ENCODE data around the gene C6orf163.
A peak's percentile ranks its signal among the peaks of the same experiment; 100 is the strongest.
"Not testable (repeated sequence)": the region's sequence is repeated elsewhere in the genome, so short reads cannot be mapped to it uniquely, and the experiment has no call there.

C6orf163 gene

GRCh38 chr6:87344731-87345130, at the start of gene C6orf163:
C6orf163 (plus strand) TSS chr6:87344813; CDS start chr6:87345100, 287 bp downstream.
- no peak for DNase-seq
- in situ Hi-C loops (cut with MboI; ENCODE audit: low pct_unique_long_range_greater_than_20kb, low sequenced_read_pairs) = no loop called here

GRCh38 chr6:87297119-87297518, 47.5 kb upstream of the C6orf163 start:
- in situ Hi-C loops (cut with MboI; ENCODE audit: low pct_unique_long_range_greater_than_20kb, low sequenced_read_pairs) = no loop called here
- no peak for DNase-seq

- DNase-seq; in situ Hi-C loops (cut with MboI; ENCODE audit: low pct_unique_long_range_greater_than_20kb, low sequenced_read_pairs): not testable (repeated sequence)
Measured at GRCh38 chr6:87301277-87301676, 43.3 kb upstream of the C6orf163 start.

- in situ Hi-C loops (cut with MboI; ENCODE audit: low pct_unique_long_range_greater_than_20kb, low sequenced_read_pairs) = no loop called here
- no peak for DNase-seq
Measured at GRCh38 chr6:87308970-87309369, 35.6 kb upstream of the C6orf163 start.

DNA sequence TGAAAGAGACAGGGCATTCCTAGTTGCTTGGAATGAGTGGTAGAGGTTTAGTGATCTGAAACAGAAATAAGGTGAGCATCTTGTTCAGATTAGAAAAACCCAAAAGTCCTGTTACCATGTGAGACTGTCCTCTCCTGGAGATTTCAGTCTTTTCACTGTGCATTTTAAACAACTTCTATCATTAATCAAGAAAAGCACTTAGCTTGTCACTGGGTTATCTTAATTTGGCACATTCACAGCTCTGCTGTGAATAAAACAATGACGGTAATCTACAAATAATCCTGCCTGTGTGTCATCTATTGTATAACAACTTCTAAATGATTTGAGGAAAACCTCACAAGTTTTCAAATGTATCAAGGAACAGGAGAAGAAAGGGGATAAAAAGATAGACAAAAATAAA, 31.8 kb upstream of the C6orf163 start:
- in situ Hi-C loops (cut with MboI; ENCODE audit: low pct_unique_long_range_greater_than_20kb, low sequenced_read_pairs) = no loop called here
- DNase-seq = no peak

DNA sequence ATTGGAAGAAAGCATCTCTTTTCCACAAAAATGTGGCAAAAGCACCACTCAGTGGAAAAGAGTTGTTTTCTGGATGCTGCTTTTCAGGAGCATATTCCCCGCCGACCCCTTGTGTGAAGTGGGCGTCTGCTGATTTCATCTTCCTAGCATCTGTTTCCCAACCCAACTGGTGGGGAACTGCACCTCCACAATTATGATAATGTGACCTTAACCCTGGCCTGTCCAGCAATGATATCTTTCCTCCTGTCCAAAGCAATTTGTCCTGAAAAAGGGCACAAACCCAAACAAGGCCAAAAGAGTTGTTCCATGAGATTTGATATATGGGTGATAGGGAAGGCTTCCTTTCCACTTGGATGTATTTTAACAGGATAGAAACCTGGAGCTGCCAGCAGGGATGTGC, 29.5 kb upstream of the C6orf163 start:
- in situ Hi-C loops (cut with MboI; ENCODE audit: low pct_unique_long_range_greater_than_20kb, low sequenced_read_pairs) = no loop called here
- DNase-seq = no peak

DNA sequence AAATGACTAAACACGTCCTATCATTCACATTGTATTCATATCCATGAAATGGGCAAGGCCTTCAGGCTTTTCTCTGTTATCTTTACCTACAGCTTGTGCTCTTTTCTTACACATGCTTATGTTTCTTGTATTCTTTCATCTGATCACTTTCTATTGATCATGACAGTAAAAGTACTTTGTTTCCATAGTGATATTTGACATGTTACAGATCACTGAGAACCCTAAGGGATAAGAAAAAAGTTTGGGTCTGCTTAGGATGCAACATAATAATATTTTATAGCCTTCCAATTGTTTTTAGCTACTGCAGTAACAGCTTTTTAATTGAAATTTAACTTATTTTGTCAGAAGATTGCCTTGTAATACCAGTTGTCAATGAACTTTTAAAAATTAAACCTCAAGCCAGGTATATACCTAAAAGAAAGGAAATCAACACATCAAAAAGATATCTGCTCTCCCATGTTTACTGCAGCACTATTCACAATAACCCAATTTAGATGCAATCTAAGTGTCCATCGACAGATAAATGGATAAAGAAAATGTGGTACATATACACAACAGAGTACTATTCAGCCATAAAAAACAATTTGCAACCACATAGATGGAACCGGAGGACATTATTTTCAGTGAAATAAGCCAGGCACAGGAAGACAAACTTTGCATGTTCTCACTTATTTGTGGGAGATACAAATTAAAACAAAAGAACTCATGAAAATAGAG, 25.2 kb upstream of the C6orf163 start:
- in situ Hi-C loops (cut with MboI; ENCODE audit: low pct_unique_long_range_greater_than_20kb, low sequenced_read_pairs) = no loop called here
- DNase-seq = no peak

DNA sequence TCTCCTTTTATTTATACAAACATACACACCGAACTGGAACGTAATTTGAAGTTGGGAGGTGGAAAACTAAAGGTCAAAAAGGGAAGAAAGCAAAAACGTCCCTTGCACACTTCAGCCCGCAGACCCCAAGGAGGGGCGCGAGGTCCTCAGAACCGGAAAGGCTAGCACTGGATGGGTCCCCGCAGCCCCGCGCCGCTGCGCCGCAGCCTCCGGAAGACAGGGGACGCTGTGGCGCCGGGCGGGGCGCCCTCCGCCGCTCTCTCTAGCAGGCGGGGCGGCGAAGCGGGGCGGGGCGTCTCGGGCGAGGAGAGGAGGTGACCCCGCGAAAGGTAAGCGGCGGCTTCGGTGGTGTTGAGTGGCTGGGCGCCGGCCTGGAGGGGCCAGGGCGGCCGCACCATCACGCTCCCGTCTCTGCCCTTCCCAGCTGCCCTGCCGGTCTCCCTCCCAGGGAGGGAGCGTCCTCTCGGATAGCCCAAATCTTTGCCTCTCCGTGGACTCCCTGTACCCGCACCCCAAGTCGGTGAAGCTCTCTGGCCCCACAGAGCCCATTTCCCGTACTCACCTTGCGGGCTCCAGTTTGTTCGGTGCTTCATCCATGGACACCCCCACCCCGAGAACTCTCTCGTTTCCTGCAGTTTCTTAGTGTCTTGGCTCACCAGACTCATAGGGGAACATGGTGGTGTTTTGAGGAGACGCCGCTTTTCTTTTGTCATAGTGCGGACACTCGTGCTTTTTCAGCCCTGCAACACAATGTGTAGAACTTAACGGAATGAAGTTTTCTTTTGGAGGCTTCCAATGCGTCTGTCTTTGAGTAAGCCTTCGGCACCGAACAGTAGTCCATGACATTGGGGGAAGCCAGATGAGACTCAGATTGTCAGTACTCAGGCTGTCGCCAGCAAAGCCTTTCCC, 22.1 kb upstream of the C6orf163 start, which contains the start of gene SMIM8:
SMIM8 (plus strand) TSS at position 285 of the 909 bp plus-strand sequence. CDS start 14,444 bp downstream, outside the sequence.
- DNase-seq = peak; percentile 82
- in situ Hi-C loops (cut with MboI; ENCODE audit: low pct_unique_long_range_greater_than_20kb, low sequenced_read_pairs) = no loop called here

DNA sequence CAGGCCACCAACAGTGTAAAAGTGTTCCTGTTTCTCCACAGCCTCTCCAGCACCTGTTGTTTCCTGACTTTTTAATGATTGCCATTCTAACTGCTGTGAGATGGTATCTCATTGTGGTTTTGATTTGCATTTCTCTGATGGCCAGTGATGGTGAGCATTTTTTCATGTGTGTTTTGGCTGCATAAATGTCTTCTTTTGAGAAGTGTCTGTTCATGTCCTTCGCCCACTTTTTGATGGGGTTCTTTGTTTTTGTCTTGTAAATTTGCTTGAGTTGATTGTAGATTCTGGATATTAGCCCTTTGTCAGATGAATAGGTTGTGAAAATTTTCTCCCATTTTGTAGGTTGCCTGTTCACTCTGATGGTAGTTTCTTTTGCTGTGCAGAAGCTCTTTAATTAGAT, 20.7 kb upstream of the C6orf163 start:
- in situ Hi-C loops (cut with MboI; ENCODE audit: low pct_unique_long_range_greater_than_20kb, low sequenced_read_pairs); DNase-seq: not testable (repeated sequence)

GRCh38 chr6:87330961-87331360, 13.7 kb upstream of the C6orf163 start:
- DNase-seq = no peak
- in situ Hi-C loops (cut with MboI; ENCODE audit: low pct_unique_long_range_greater_than_20kb, low sequenced_read_pairs) = no loop called here

GRCh38 chr6:87333033-87333432, 11.6 kb upstream of the C6orf163 start:
- no peak for DNase-seq
- in situ Hi-C loops (cut with MboI; ENCODE audit: low pct_unique_long_range_greater_than_20kb, low sequenced_read_pairs) = no loop called here

- peak; percentile 55 for DNase-seq
- in situ Hi-C loops (cut with MboI; ENCODE audit: low pct_unique_long_range_greater_than_20kb, low sequenced_read_pairs) = no loop called here
Measured at GRCh38 chr6:87333591-87334181, 10.9 kb upstream of the C6orf163 start.

GRCh38 chr6:87334683-87335082, 9.9 kb upstream of the C6orf163 start:
- in situ Hi-C loops (cut with MboI; ENCODE audit: low pct_unique_long_range_greater_than_20kb, low sequenced_read_pairs) = no loop called here
- no peak for DNase-seq

- in situ Hi-C loops (cut with MboI; ENCODE audit: low pct_unique_long_range_greater_than_20kb, low sequenced_read_pairs) = no loop called here
- DNase-seq = no peak
Measured at GRCh38 chr6:87336367-87336766, 8.2 kb upstream of the C6orf163 start.

GRCh38 chr6:87340230-87340629, 4.4 kb upstream of the C6orf163 start:
- in situ Hi-C loops (cut with MboI; ENCODE audit: low pct_unique_long_range_greater_than_20kb, low sequenced_read_pairs) = no loop called here
- no peak for DNase-seq

DNA sequence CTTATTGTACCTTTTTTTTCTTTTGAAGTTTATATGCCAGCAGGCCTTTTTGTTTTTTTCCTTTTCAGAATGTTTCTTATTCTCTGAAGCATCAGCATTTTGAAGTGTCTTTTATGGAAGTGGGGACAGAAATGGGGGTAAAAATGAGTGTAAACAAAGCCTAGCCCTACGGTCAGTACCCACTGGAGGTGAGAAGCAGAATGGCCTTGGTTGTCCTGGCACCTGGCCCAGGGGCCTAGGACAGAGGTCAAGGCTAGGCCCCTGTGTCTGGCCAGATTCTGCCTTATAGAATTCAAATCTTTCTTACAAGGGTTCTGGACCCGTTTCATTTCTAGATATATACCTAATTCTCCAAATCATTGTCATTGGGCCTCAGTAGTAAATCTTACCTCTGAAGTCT, 3.5 kb upstream of the C6orf163 start:
- no peak for DNase-seq
- in situ Hi-C loops (cut with MboI; ENCODE audit: low pct_unique_long_range_greater_than_20kb, low sequenced_read_pairs) = no loop called here

GRCh38 chr6:87341899-87342298, 2.7 kb upstream of the C6orf163 start:
- no peak for DNase-seq
- in situ Hi-C loops (cut with MboI; ENCODE audit: low pct_unique_long_range_greater_than_20kb, low sequenced_read_pairs) = no loop called here

DNA sequence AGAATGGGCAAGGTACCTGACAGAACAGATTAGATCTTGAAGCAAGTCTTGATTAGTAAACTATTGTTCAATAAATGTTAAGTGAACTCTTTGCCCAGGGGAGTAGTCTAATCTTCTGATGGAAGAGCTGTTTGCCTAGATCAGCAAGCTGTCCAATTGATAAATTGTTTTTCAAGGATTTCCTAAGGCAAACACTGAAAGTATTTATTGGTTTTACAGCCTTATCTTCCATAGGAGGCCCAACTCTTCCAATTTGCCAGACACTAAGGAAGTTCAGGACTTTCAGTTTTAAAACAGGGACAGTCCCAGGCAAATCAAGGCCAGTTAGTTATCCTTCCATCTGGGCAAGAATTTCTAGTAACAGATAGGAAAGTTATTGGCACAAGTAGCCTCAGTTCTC, 1.8 kb upstream of the C6orf163 start:
- no peak for DNase-seq
- in situ Hi-C loops (cut with MboI; ENCODE audit: low pct_unique_long_range_greater_than_20kb, low sequenced_read_pairs) = no loop called here

DNA sequence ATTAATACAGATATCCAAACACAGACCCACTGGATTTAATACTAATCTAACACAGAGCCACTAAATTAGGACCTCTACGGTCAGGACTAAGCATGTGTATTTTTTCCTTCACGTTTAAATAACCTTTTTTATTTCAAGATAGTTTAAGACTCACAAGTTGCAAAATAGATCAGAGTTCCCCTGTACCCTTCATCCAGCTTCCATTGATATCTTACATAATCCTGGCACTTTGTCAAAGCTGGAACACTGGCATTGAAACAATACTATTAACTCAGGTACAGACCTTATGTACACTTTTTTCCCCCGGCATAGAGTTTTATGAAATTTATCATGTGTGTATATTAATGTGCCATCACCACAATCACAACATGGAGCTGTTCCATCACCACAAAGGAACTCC, 2.1 kb downstream of the C6orf163 start:
- DNase-seq = no peak
- in situ Hi-C loops (cut with MboI; ENCODE audit: low pct_unique_long_range_greater_than_20kb, low sequenced_read_pairs) = no loop called here

DNA sequence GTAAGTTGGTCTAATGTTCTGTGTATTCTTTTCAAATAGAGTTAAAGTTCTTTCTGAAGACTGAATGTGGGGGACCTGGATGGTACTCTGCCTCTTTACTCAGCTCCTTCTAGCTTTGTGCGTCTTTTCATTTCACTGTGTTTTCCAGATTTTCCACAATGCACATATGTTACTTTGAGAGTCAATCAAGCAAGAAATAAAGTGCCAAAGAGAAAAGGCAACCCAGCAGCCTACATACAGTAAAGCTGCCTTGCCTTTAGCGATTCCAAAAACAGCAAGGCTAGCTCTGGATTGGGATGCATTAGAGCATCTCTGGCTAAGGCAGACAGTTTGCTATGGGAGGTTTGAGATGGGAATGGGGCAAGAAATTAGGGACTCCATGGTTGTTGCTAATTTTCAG, 5.3 kb downstream of the C6orf163 start:
- in situ Hi-C loops (cut with MboI; ENCODE audit: low pct_unique_long_range_greater_than_20kb, low sequenced_read_pairs) = no loop called here
- DNase-seq = no peak
